HG03432 (cell line): ENCODE results near the gene MVK.

Source experiments
- ATAC-seq: cut with Tn5 transposase; IDR thresholded peaks from one replicate; pipeline ENCODE4 v1.9.1; 2021; ENCODE audit warnings: mild to moderate bottlenecking, moderate library complexity; ENCODE audit not compliant: unreplicated experiment

The MVK gene

DNA sequence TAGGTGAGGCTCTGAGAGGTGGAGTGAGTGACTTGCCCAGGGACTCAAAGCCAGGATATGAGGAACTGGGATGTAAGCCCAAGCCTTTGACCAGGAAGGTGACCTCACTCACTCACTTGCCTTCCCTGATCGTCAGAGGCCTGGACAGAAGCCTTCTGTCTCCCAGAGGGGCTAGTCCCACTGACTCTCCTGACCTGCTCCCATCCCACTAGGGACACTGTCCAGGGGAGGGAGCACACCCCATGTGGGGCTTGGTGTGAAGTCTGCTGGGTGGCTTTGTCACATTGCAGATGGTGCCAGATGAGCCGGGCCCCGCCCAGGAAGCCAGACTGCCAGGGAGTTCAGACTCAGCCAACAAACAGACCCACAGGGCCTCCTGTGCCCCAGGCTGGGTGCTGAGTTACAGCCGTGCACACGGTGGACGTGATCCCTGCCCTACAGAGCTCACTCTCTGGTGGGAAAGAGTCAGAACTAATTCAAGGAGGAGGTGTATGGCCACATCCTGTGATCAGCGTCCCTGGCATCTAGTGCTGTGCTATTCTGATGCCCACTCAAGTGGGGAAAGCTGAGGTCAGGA is 28.6 kb upstream of the MVK start:
- no peak for ATAC-seq

DNA sequence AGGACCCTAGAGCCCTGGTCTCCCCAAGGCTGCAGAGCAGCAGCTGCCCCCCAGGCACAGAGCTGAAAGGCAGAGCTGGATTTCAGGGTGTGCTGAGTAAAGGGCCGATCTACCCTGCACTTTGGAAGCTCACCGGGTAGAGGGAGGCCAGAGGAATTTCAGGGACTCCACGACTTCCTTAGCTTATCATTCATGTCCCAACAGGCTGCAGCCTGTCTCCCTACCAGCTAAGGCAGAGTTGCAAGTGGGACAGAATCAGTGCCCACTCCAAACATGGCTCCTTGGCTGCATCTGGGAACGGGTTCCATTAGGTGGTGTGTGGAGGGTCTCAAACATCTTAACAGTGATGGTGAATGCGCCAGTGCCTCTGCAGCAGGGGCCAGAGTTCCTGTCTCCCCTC is 27.8 kb upstream of the MVK start:
- ATAC-seq, result no peak

DNA sequence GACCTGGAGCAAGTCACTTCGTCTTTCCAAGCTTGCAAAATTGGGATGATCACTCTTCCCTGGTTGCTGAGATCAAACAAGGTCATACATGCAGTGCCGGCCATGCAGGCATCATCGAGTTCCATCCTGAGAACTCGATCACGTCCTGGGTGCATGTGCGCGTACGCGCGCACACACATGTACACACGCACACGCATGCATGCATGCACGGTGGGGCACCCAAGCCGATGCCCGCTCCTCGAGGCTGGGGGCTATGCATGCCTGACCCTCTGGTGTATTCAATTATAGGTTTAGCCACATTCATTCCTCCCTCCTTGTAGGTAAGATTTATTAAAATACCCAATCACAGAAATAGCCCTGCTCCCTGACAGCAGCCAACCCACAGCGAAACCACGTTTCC is 26.3 kb upstream of the MVK start:
- no peak for ATAC-seq

DNA sequence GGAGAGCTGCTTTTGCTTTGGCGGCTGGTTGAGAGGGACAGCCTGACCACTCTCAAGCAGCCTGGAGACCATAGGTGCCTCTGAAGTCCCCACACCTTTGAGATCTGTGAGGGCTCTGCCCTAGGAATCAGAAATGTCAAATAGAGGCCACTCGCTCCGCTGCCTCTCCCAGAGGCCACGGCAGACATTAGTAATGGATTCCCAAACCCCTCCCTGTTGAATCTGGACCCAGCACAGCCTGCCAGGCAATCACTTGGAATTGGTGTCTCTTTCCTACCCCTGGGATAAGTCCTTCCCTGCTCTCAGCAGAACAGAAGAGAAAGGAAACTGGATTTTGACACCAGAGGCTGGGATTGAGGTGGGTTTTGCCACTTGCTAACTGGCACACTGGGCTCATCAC is 25.3 kb upstream of the MVK start:
- no peak for ATAC-seq

DNA sequence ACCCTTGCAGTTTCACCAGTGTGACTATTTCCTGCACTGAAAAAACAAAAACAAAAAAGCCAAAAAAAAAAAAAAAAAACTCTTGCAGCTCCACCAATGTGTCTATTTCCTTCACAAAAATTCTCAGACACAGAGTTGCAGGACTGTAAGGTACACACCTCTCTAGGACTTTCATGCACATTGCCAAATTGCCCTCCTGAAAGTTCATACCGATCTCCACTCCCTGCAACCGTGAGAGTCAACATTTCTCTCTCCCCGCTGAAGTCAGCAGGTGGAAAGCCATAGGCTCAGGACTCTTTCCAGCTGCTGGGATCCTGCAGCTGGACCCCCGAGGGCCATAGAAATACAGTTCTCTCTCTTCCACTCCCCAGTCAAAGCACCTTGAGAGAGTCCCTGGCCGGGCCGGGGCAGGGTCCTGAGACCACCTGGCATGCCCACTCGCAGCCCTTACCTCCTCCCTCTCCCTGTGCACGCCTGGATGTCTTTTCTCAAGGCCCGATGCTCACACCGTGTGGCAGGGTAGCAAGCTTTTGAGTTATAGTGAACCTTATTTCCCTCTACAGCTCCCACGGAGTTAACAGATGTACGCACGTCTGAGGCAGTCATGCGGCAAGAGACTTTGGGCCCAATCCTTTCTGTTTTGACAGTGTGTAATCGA is 23.9 kb upstream of the MVK start:
- no peak for ATAC-seq

GRCh38 chr12:109550281-109550680 is 23.3 kb upstream of the MVK start:
- no peak for ATAC-seq

DNA sequence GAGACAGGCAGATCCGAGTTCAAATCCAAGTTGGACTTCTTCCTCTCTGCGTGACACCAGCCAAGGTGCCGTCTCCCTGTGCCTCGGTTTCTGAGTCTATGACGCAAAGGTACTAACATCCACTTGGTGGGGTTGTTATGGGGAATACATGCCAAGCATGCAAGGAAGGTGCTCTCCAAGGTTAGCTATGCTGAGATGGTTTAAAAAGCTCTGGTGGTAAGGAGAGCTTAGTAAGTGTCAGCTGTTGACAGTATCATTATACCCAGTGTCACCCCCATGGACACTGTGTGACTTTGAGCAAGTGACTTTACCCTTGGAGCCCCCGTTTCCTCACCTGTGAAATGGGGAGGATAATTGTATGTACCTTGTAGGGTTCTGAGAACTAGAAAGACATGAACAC is 22.5 kb upstream of the MVK start:
- no peak for ATAC-seq

GRCh38 chr12:109552971-109553370 is 20.6 kb upstream of the MVK start:
- ATAC-seq, result no peak

DNA sequence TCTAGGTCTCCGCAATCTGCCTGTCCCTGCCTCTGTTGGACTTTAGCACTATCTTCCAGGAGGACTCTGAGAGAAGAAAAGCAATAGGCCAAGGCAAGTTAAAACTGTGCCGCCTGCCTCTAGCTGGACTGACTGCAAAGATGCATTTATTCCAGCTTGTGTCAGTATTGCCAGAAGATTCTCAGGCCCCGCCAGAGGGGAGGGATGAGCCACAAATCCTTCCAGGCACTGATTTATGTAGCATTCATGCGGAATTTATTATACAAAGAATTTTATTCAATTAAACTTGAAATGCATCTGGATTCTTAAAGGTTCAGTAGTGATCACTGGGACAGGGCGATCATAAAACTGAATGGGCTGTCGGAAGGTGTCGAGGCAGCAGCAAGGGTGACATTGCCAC is 20.1 kb upstream of the MVK start:
- ATAC-seq, result no peak

DNA sequence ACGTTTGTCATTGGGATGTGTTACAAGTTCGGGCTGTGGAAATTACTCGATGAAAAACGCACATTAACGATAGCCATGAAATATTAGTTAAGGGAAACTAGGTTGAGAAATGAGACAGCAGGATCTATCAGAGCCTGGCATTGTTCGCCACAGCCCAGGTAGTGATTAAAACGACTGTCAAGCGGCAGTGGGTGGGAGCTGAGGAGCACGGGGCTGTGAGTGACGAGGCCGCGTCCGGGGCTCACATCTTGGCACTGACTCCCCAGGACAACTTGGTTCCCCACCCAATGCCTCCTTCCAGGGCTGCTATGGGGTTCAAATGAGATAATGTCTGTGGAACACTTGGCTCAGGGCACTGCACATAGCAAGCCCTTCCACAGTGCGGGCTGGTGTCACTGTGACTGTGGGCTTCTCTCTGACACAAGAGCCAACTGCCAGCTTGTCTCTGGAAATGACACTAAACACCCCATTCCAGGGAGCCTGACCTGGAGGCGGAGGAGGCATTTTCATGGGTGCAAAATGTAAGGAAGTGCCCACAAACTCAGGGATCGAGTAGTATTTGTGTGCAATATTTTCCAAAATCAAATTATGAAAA is 19.6 kb upstream of the MVK start:
- ATAC-seq, result no peak

DNA sequence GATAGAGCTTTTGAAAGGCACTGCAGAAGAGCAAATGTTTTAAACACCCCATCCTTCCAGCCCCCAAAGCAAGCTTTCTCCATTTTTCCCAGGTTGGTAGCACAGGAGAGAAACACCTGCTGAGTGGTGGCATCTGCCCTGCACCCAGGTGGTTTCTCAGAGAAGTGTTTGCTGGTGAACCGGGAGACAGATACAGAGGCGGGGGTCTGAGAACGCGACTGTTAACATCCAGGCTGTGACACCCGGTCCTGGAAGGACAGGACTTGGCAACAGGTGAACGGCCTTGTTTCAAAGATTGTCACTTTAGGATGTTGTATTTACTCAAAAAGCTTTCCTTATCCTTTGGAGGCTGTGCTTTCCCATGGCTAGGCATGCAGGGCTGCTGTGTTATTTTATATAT is 18.8 kb upstream of the MVK start:
- ATAC-seq, result no peak

GRCh38 chr12:109555431-109556315 is 17.9 kb upstream of the MVK start:
- ATAC-seq, result no peak

- ATAC-seq, result no peak
Observed at GRCh38 chr12:109557200-109557599, 16.4 kb upstream of the MVK start.

GRCh38 chr12:109557805-109558204 is 15.8 kb upstream of the MVK start:
- no peak for ATAC-seq

- ATAC-seq, result no peak
Observed at GRCh38 chr12:109558374-109559199, 15.0 kb upstream of the MVK start.

DNA sequence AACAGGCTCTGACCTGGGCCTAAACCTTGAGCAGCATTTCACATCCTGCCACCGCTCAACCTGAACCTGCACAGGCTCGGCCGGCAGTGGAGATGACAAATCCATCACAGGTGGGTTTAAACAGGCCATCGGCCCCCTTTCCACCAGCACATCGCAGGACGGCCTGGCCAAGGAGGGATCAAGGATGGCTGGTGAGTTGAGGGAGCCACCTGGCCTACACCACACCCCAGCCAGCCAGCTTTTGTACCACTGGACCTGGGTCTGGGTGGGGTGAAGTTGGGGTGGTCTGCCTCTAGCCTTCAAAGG is 14.4 kb upstream of the MVK start:
- no peak for ATAC-seq

- no peak for ATAC-seq
Observed at GRCh38 chr12:109559601-109560000, 14.0 kb upstream of the MVK start.

GRCh38 chr12:109560867-109561710 is 12.5 kb upstream of the MVK start:
- ATAC-seq, result no peak

DNA sequence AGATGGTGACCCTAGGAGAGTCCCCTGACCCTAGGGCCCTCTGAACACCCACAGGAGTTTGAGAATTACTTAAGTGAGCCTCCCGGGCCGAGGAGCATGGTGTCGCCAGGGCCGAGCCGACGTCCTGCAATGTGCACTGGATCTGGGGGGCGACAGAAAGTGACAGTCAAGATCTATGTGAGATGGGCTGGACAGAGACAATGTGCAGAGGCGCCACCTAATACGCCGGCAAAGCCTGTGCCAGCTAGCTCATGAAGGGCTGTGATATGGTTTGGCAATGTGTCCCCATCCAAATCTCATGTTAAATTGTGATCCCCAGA is 11.9 kb upstream of the MVK start:
- no peak for ATAC-seq

GRCh38 chr12:109562871-109563270 is 10.7 kb upstream of the MVK start:
- no peak for ATAC-seq
